Loucy (cell line): Measurements from ENCODE around the gene HCN2.
"Not testable (repeated sequence)": the region's sequence is repeated elsewhere in the genome, so short reads cannot be mapped to it uniquely, and the experiment has no call there.

Experiments
- EZH2phosphoT487 ChIP-seq: fragments of 200-600 bp; IDR thresholded peaks from 2 replicates; pipeline ENCODE4 v1.6.1; 2018; ENCODE audit warnings: antibody characterized with exemption, mild to moderate bottlenecking, moderate library complexity, borderline replicate concordance
- TF ChIP-seq, protein P1 (sequence below): fragments of 200-600 bp; sonication (generic); conservative IDR thresholded peaks from 2 replicates; pipeline ENCODE4 v1.5.1; 2014; ENCODE audit warnings: mild to moderate bottlenecking, antibody characterized with exemption, low read length

DNA sequence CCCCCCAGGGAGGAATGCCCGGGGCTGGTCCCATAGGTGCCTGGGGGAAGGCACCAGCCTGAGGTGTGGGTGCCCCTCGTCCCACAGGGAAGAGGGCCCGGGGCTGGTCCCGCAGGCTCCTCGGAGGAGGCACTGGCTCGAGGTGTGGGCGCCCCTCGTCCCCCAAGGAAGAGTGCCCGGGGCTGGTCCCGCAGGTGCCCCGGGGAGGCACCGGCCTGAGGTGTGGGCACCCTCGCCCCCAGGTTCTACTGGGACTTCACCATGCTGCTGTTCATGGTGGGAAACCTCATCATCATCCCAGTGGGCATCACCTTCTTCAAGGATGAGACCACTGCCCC lies 13.6 kb downstream of the HCN2 start:
- TF ChIP-seq, protein P1, sequence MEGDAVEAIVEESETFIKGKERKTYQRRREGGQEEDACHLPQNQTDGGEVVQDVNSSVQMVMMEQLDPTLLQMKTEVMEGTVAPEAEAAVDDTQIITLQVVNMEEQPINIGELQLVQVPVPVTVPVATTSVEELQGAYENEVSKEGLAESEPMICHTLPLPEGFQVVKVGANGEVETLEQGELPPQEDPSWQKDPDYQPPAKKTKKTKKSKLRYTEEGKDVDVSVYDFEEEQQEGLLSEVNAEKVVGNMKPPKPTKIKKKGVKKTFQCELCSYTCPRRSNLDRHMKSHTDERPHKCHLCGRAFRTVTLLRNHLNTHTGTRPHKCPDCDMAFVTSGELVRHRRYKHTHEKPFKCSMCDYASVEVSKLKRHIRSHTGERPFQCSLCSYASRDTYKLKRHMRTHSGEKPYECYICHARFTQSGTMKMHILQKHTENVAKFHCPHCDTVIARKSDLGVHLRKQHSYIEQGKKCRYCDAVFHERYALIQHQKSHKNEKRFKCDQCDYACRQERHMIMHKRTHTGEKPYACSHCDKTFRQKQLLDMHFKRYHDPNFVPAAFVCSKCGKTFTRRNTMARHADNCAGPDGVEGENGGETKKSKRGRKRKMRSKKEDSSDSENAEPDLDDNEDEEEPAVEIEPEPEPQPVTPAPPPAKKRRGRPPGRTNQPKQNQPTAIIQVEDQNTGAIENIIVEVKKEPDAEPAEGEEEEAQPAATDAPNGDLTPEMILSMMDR = not testable (repeated sequence)
- not testable (repeated sequence) for TF ChIP-seq EZH2phosphoT487
